Ammon's horn (tissue), 1 donor: ENCODE results near the gene KCNJ16.

Experiments
- DNase-seq: peaks from one replicate; pipeline ENCODE4 v3.0.0-alpha.2; 2016; ENCODE audit warnings: low spot score

Gene KCNJ16

DNA sequence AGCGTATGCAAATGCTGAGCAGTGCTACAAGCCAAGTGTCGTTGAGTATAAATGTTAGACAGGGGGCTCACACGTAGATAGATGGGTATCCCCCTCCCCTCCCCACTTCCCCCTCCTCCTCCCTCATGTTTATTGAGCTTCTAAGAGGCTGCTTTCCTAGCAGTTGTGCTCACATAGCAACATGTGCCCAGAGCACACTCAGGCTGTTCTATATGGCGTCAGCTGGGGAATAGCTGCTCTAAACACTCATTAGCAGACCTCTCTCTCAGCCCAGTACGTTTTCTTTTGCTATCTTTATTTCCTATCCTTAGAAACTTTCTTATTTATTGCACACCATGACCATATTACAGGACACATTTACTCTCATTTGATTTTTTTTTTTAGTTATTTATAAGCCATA, 96.1 kb downstream of the KCNJ16 start:
- peak; percentile 61 for DNase-seq

GRCh38 chr17:70172449-70172848, 97.4 kb downstream of the KCNJ16 start:
- no peak for DNase-seq

DNA sequence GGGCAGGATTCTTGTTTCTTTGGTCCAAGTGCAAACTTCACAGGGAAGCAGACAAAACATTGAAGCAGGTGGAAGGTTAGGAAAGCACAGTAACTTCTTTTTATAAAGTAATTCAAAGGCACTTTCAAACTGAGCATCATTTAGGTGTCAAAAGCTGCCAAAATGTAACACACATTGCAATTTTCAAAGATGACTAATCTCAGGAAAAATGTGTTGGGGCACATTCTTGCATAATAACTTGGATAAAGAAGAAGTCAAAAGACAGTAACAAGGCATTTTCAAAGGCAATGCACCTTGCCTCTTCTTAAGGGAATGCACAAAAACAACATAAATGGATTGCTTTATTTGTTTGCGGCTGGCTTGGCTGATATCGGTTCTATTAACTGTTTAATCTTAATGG, 97.9 kb downstream of the KCNJ16 start:
- no peak for DNase-seq

GRCh38 chr17:70173681-70174080, 98.7 kb downstream of the KCNJ16 start:
- DNase-seq: no peak

DNA sequence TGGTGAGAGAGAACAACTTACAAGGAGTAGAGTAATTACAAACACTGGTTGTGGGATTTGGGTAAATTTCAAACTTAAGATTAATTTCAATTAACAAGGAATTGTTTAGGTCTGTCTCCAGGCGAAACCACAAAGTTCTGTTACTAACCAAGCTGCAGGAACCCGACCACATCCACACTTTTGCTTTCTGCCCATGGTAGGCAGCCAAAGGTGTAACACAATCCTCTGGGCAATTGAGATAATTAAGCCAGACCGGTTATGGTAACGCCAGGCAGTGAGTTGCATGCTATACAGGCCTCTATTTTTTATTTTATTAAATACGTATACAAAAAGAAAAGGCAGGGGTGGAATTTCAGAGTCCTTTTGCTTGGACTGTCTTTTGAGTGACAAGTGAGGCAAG, 106.4 kb downstream of the KCNJ16 start:
- no peak for DNase-seq

- DNase-seq: no peak
These were observed 106.8 kb downstream of the KCNJ16 start for GRCh38 chr17:70181866-70182265.

DNA sequence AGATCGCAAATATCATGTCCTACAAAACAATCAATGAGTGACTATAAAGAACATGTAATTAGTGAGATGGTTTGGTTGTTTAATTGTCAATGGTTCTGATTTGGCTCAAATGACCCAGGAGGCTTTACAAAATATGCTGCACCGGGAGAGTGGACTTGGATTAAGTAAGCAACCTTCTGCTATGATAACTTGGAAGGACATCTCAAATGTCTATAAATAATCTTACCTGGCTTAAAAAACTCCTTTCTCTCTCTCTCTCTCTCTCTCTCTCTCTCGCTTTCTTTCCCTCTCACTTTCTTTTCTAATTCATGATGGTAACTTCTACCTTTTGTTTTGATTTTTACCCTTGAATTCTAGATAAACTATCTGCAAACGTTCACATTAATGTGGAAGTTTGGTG, 108.5 kb downstream of the KCNJ16 start:
- no peak for DNase-seq

- DNase-seq: no peak
These were observed 109.2 kb downstream of the KCNJ16 start for GRCh38 chr17:70184207-70184606.

DNA sequence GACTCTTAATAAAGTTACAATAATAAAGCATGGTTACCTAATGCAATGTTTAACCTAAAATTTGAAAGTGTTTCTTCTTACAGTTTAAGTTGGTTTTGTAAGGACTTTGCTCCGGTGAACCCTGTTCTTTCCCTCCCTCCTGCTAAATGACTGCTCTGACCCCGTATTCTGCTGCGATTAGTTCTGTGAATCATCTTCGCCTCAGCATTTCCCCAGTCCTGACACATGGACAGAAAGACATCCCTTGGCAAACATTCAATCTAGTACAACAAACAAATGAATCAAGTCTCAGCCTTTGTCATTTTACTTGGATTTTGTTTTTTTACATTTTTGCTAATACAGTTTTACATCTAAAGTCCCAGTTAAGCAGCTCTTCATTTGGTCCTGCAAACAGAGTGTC, 109.7 kb downstream of the KCNJ16 start:
- DNase-seq: no peak
